ENCODE data around the gene MCTP1. TPM values are rescaled to one million over a fixed set of nuclear protein-coding genes. Genes with fewer than 3 reads are reported as not detected.

The MCTP1 gene
- polyA plus RNA-seq, 1 donor (not counting 4 experiments of a cell fraction or from before 2014, with no cell fraction given): 4.9 TPM

- Histone ChIP-seq H3K4me1 (ENCODE audit: control insufficient read depth, extremely low read depth, insufficient read depth, low read length) (no peaks in the 10 kb centered on the region), H3K9me3 (ENCODE audit: control insufficient read depth, low read depth, low read length) (no peaks in the 10 kb centered on the region), H3K79me2 (ENCODE audit: control insufficient read depth, insufficient read depth, low read length) (no peaks in the 10 kb centered on the region), H3K27me3 (ENCODE audit: control insufficient read depth, extremely low read depth, insufficient read depth, low read length) (no peaks in the 10 kb centered on the region), H3K4me3 (ENCODE audit: control insufficient read depth in 2 of 3, extremely low read depth in 1 of 3, insufficient read depth in 2 of 3, low read depth in 1 of 3, low read length in 3 of 3) (no peak overlapping the region), H3K27ac (ENCODE audit: control insufficient read depth, insufficient read depth, low read length) (no peak overlapping the region), H2AFZ (ENCODE audit: control insufficient read depth, low read length) (no peak overlapping the region), H3K9ac (ENCODE audit: control insufficient read depth, extremely low read depth, insufficient read depth, low read length) (no peak overlapping the region), H3K36me3 (ENCODE audit: control insufficient read depth in 2 of 2, extremely low read depth in 1 of 2, insufficient read depth in 2 of 2, low read length in 2 of 2) (no peaks in the 10 kb centered on the region), H3K9me1 (ENCODE audit: control insufficient read depth, extremely low read depth, insufficient read depth, low read length) (no peaks in the 10 kb centered on the region), H3K4me2 (ENCODE audit: control insufficient read depth, extremely low read depth, insufficient read depth, low read depth, low read length) (no peak overlapping the region), H4K20me1 (ENCODE audit: control insufficient read depth, extremely low read depth, insufficient read depth, low read length) (no peaks in the 10 kb centered on the region)
- dilution Hi-C loops (cut with MboI; ENCODE audit: extremely low pct_ligation_motif_present, low sequenced_read_pairs): no loop called here
- FAIRE-seq (no peak), DNase-seq (ENCODE audit: low read depth, low spot score) (no peak)
- TF ChIP-seq, protein P1, sequence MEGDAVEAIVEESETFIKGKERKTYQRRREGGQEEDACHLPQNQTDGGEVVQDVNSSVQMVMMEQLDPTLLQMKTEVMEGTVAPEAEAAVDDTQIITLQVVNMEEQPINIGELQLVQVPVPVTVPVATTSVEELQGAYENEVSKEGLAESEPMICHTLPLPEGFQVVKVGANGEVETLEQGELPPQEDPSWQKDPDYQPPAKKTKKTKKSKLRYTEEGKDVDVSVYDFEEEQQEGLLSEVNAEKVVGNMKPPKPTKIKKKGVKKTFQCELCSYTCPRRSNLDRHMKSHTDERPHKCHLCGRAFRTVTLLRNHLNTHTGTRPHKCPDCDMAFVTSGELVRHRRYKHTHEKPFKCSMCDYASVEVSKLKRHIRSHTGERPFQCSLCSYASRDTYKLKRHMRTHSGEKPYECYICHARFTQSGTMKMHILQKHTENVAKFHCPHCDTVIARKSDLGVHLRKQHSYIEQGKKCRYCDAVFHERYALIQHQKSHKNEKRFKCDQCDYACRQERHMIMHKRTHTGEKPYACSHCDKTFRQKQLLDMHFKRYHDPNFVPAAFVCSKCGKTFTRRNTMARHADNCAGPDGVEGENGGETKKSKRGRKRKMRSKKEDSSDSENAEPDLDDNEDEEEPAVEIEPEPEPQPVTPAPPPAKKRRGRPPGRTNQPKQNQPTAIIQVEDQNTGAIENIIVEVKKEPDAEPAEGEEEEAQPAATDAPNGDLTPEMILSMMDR (optimal IDR thresholded peaks at IDR 0.05 in 1 of 3, IDR thresholded peaks at IDR 0.05 in 1 of 3, conservative IDR thresholded peaks at IDR 0.05 in 1 of 3; ENCODE audit: extremely low read depth in 1 of 3, insufficient read depth in 2 of 3, low read length in 3 of 3): no peak
- no peak for TF ChIP-seq EZH2 (IDR thresholded peaks at IDR 0.05; ENCODE audit: low read length)
These were observed 132.8 kb downstream of the MCTP1 start for GRCh38 chr5:95152131-95152530.

DNA sequence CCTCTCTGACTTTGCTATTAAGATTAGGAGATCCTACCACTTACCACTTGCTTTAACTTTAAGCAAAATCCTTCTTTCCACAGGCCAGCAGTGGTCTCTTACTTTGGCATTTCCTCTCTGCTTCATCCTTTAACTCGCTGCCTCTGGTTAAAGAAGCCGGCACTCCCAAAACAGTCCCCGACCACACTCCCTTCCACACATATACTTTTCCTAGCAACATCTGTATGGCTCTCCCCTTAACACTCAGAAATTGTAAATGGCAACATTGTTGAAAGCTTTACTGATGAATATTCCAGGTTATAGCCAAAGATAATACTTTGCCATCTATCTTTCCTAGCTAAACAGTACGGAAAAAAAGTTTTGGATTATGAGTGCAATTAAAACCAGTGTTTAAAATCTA lies 133.2 kb downstream of the MCTP1 start:
- dilution Hi-C loops (cut with MboI; ENCODE audit: extremely low pct_ligation_motif_present, low sequenced_read_pairs): no loop called here
- H3K79me2 ChIP-seq (ENCODE audit: control insufficient read depth, insufficient read depth, low read length): no peaks in the 10 kb centered on the region
- no peaks in the 10 kb centered on the region for H3K27me3 ChIP-seq (ENCODE audit: control insufficient read depth, extremely low read depth, insufficient read depth, low read length)
- no peak for TF ChIP-seq EZH2 (IDR thresholded peaks at IDR 0.05; ENCODE audit: low read length)
- TF ChIP-seq, protein P1 (optimal IDR thresholded peaks at IDR 0.05 in 1 of 3, IDR thresholded peaks at IDR 0.05 in 1 of 3, conservative IDR thresholded peaks at IDR 0.05 in 1 of 3; ENCODE audit: extremely low read depth in 1 of 3, insufficient read depth in 2 of 3, low read length in 3 of 3): no peak
- DNase-seq (ENCODE audit: low read depth, low spot score): no peak
- H3K9ac ChIP-seq (ENCODE audit: control insufficient read depth, extremely low read depth, insufficient read depth, low read length): no peak overlapping the region
- no peak for FAIRE-seq
- H3K4me3 ChIP-seq (ENCODE audit: control insufficient read depth in 2 of 3, extremely low read depth in 1 of 3, insufficient read depth in 2 of 3, low read depth in 1 of 3, low read length in 3 of 3): no peak overlapping the region
- no peaks in the 10 kb centered on the region for H4K20me1 ChIP-seq (ENCODE audit: control insufficient read depth, extremely low read depth, insufficient read depth, low read length)
- H2AFZ ChIP-seq (ENCODE audit: control insufficient read depth, low read length): no peak overlapping the region
- H3K4me2 ChIP-seq (ENCODE audit: control insufficient read depth, extremely low read depth, insufficient read depth, low read depth, low read length): no peak overlapping the region
- H3K27ac ChIP-seq (ENCODE audit: control insufficient read depth, insufficient read depth, low read length): no peak overlapping the region
- no peaks in the 10 kb centered on the region for H3K9me1 ChIP-seq (ENCODE audit: control insufficient read depth, extremely low read depth, insufficient read depth, low read length)
- no peaks in the 10 kb centered on the region for H3K36me3 ChIP-seq (ENCODE audit: control insufficient read depth in 2 of 2, extremely low read depth in 1 of 2, insufficient read depth in 2 of 2, low read length in 2 of 2)
- no peaks in the 10 kb centered on the region for H3K4me1 ChIP-seq (ENCODE audit: control insufficient read depth, extremely low read depth, insufficient read depth, low read length)
- H3K9me3 ChIP-seq (ENCODE audit: control insufficient read depth, low read depth, low read length): no peaks in the 10 kb centered on the region
